ENCODE results near the gene GRIN2C. TPM values are rescaled to one million over a fixed set of nuclear protein-coding genes. Genes with fewer than 3 reads are reported as not detected.

Gene GRIN2C
- total and polyA plus RNA-seq, 9 of the 15 experiments (the other 6 are each of a cell fraction or from before 2014, with no cell fraction given) = under 0.01 to 0.33 (median 0.10) TPM; not detected in 2

GRCh38 chr17:74873037-74873873 is 13.6 kb upstream of the GRIN2C start (continued):
- TF ChIP-seq ZNF592 (IDR thresholded peaks at IDR 0.05) (no peak; the same call in none of the 2 replicates), MITF (IDR thresholded peaks at IDR 0.05) (0 out of 2 replicates have a peak, but pooled peaks have one; percentile 26), HMBOX1 (IDR thresholded peaks at IDR 0.05) (no peak), CEBPZ (IDR thresholded peaks at IDR 0.05; ENCODE audit: borderline replicate concordance, low read depth, low read length) (no peak), MCM5 (IDR thresholded peaks at IDR 0.05; ENCODE audit: low read depth) (no peak), PHTF2 (CRISPR knock-in tag; IDR thresholded peaks at IDR 0.05) (no peak), ZNF449 (CRISPR knock-in tag; IDR thresholded peaks at IDR 0.05) (peak; percentile 43; the same call in 1 of the 2 replicates), HDAC2 (IDR thresholded peaks at IDR 0.05) (peak; percentile 18; the same call in 1 of the 2 replicates), ATF2 (CRISPR knock-in tag; IDR thresholded peaks at IDR 0.05) (no peak), HNRNPLL (IDR thresholded peaks at IDR 0.05; ENCODE audit: low read depth, low read length, poor library complexity, severe bottlenecking) (peak; percentile 80), SAP30 (IDR thresholded peaks at IDR 0.05; ENCODE audit: borderline replicate concordance, insufficient read depth, low read depth, low read length, poor library complexity, severe bottlenecking) (no peak), TRIM28 (IDR thresholded peaks at IDR 0.05) (0 out of 2 replicates have a peak, but pooled peaks have one; percentile 29)

Measured in K562 (cell line).